Bone marrow (tissue), 2 donors: Measurements from ENCODE around the gene FGF13.

Source experiments
- DNase-seq, 2 donors: peaks; one replicate each; lab custom pipeline; 2025; lab: John Stamatoyannopoulos, UW

Gene FGF13

GRCh38 chrX:138664016-138664415 lies 47.5 kb downstream of the FGF13 start:
- DNase-seq, result no peak

- no peak for DNase-seq
Observed at GRCh38 chrX:138651494-138651893, 60.0 kb downstream of the FGF13 start.

GRCh38 chrX:138648568-138648967 lies 62.9 kb downstream of the FGF13 start:
- DNase-seq, result no peak

- DNase-seq, result no peak
Observed at GRCh38 chrX:138638996-138639395, 72.5 kb downstream of the FGF13 start.
